Neural cell (in vitro differentiated cells): ENCODE results near the gene ANKLE1. TPM values are rescaled to one million over a fixed set of nuclear protein-coding genes. Genes with fewer than 3 reads are reported as not detected.

Experiments used
- H2AFZ ChIP-seq: fragments of 200-600, 300-800 bp; sonication (generic), shearing (Covaris generic); 2 replicates; pipeline ENCODE4 v1.6.0; 2014; ENCODE audit warnings: low read depth, mild to moderate bottlenecking, antibody characterized with exemption, low read length, moderate library complexity
- H3F3A ChIP-seq: fragments of 200-600 bp; shearing (Covaris generic); 2 replicates; pipeline ENCODE4 v1.6.1; 2016; ENCODE audit warnings: mild to moderate bottlenecking, moderate library complexity, mixed read lengths, antibody characterized with exemption, low read length; ENCODE audit not compliant: insufficient read depth, poor library complexity, severe bottlenecking
- H3K27ac ChIP-seq: fragments of 200-600, 300-800 bp; sonication (generic), shearing (Covaris generic); 2 replicates; pipeline ENCODE4 v1.5.1; 2014; ENCODE audit warnings: mild to moderate bottlenecking, low read length, moderate library complexity
- H3K27me3 ChIP-seq: fragments of 300-800, 200-600 bp; sonication (generic), shearing (Covaris generic); 2 replicates; pipeline ENCODE4 v1.6.0; 2014; ENCODE audit warnings: mild to moderate bottlenecking, low read depth, low read length, moderate library complexity; ENCODE audit not compliant: insufficient read depth
- H3K36me3 ChIP-seq: fragments of 300-800, 200-600 bp; sonication (generic), shearing (Covaris generic); 2 replicates; pipeline ENCODE4 v1.5.1; 2014; ENCODE audit warnings: mild to moderate bottlenecking, antibody characterized with exemption, low read length, moderate library complexity; ENCODE audit not compliant: insufficient read depth
- H3K4me2 ChIP-seq: fragments of 300-800, 200-600 bp; sonication (generic), shearing (Covaris generic); 2 replicates; pipeline ENCODE4 v1.6.0; 2014; ENCODE audit warnings: mild to moderate bottlenecking, low read length
- H3K4me3 ChIP-seq: fragments of 300-800, 200-600 bp; sonication (generic), shearing (Covaris generic); 2 replicates; pipeline ENCODE4 v1.5.1; 2014; ENCODE audit warnings: mild to moderate bottlenecking, low read length, moderate library complexity
- H3K79me2 ChIP-seq: fragments of 200-600 bp; shearing (Covaris generic); replicated peaks from 2 replicates; pipeline ENCODE4 v1.6.0; 2014; ENCODE audit warnings: mild to moderate bottlenecking, low read length, moderate library complexity; ENCODE audit not compliant: insufficient read depth
- H3K9ac ChIP-seq: fragments of 300-800, 200-600 bp; sonication (generic), shearing (Covaris generic); 2 replicates; pipeline ENCODE4 v1.6.1; 2016; ENCODE audit warnings: mild to moderate bottlenecking, low read length, mixed read lengths
- H3K9me2 ChIP-seq: fragments of 200-600 bp; shearing (Covaris generic); 2 replicates; pipeline ENCODE4 v1.6.1; 2016; ENCODE audit warnings: mild to moderate bottlenecking, low read length, mixed read lengths; ENCODE audit not compliant: insufficient read depth
- H3K9me3 ChIP-seq: fragments of 200-600, 300-800 bp; sonication (generic), shearing (Covaris generic); 2 replicates; pipeline ENCODE4 v1.6.1; 2016; ENCODE audit warnings: mild to moderate bottlenecking, mixed run types, low read length, moderate library complexity, mixed read lengths
- H4K20me1 ChIP-seq: fragments of 200-600 bp; shearing (Covaris generic); 2 replicates; pipeline ENCODE4 v1.6.1; 2016; ENCODE audit warnings: mild to moderate bottlenecking, mixed run types; ENCODE audit not compliant: insufficient read depth
- EZH2 ChIP-seq: fragments of 200-600, 300-800 bp; shearing (Covaris generic), sonication (generic); IDR thresholded peaks from 2 replicates; pipeline ENCODE4 v1.6.1; 2014; ENCODE audit warnings: antibody characterized with exemption, low read length, borderline replicate concordance, mild to moderate bottlenecking; ENCODE audit not compliant: insufficient read depth, poor library complexity, severe bottlenecking
- MXI1 ChIP-seq: fragments of 450-650 bp; conservative IDR thresholded peaks from 2 replicates; pipeline ENCODE4 v1.6.1; 2014; ENCODE audit warnings: antibody characterized with exemption, mild to moderate bottlenecking; ENCODE audit not compliant: poor library complexity, severe bottlenecking
- POLR2AphosphoS5 ChIP-seq: IDR thresholded peaks from 2 replicates; pipeline ENCODE4 v1.6.1; 2012
- RAD21 ChIP-seq: fragments of 450-650 bp; conservative IDR thresholded peaks from 2 replicates; pipeline ENCODE4 v1.6.1; 2014; ENCODE audit warnings: antibody characterized with exemption, mild to moderate bottlenecking, moderate library complexity
- SMC3 ChIP-seq: fragments of 450-650 bp; conservative IDR thresholded peaks from 2 replicates; pipeline ENCODE4 v1.6.1; 2014; ENCODE audit warnings: antibody characterized with exemption, mild to moderate bottlenecking, moderate library complexity; ENCODE audit not compliant: poor library complexity
- TAF1 ChIP-seq: IDR thresholded peaks from 2 replicates; pipeline ENCODE4 v1.6.1; 2012; ENCODE audit warnings: low read depth
- polyA plus RNA-seq: library from polyadenylated mRNA; depleted of rRNA; stranded (reverse); fragments of >200 nt; gene quantifications from 2 replicates; pipeline ENCODE4 v1.2.3, GENCODE V29; 2014
- TF ChIP-seq, protein P1 (sequence below): IDR thresholded peaks from 2 replicates; pipeline ENCODE4 v1.6.1; 2012; ENCODE audit warnings: borderline replicate concordance

The ANKLE1 gene
- polyA plus RNA-seq, 1 donor from 2014 or later: 9.3 TPM

- TF ChIP-seq TAF1 (no peak), RAD21 (no peak), SMC3 (no peak), POLR2AphosphoS5 (no peak), MXI1 (no peak)
- TF ChIP-seq, protein P1, sequence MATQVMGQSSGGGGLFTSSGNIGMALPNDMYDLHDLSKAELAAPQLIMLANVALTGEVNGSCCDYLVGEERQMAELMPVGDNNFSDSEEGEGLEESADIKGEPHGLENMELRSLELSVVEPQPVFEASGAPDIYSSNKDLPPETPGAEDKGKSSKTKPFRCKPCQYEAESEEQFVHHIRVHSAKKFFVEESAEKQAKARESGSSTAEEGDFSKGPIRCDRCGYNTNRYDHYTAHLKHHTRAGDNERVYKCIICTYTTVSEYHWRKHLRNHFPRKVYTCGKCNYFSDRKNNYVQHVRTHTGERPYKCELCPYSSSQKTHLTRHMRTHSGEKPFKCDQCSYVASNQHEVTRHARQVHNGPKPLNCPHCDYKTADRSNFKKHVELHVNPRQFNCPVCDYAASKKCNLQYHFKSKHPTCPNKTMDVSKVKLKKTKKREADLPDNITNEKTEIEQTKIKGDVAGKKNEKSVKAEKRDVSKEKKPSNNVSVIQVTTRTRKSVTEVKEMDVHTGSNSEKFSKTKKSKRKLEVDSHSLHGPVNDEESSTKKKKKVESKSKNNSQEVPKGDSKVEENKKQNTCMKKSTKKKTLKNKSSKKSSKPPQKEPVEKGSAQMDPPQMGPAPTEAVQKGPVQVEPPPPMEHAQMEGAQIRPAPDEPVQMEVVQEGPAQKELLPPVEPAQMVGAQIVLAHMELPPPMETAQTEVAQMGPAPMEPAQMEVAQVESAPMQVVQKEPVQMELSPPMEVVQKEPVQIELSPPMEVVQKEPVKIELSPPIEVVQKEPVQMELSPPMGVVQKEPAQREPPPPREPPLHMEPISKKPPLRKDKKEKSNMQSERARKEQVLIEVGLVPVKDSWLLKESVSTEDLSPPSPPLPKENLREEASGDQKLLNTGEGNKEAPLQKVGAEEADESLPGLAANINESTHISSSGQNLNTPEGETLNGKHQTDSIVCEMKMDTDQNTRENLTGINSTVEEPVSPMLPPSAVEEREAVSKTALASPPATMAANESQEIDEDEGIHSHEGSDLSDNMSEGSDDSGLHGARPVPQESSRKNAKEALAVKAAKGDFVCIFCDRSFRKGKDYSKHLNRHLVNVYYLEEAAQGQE: no peak
- peaks cover 8% of the 10 kb centered on the region for H3K9me3 ChIP-seq
- H3K9me2 ChIP-seq: no peaks in the 10 kb centered on the region
- H3K9ac ChIP-seq: no peak overlapping the region
- H3K79me2 ChIP-seq: no peaks in the 10 kb centered on the region
- H2AFZ ChIP-seq: no peak overlapping the region
- no peaks in the 10 kb centered on the region for H4K20me1 ChIP-seq
- H3K27ac ChIP-seq: no peak overlapping the region
- H3K4me3 ChIP-seq: no peak overlapping the region
- no peaks in the 10 kb centered on the region for H3K27me3 ChIP-seq
- no peak overlapping the region for H3K4me2 ChIP-seq
- no peaks in the 10 kb centered on the region for H3F3A ChIP-seq
- H3K36me3 ChIP-seq: no peaks in the 10 kb centered on the region
Observed at GRCh38 chr19:17255150-17255621, 26.5 kb upstream of the ANKLE1 start.

DNA sequence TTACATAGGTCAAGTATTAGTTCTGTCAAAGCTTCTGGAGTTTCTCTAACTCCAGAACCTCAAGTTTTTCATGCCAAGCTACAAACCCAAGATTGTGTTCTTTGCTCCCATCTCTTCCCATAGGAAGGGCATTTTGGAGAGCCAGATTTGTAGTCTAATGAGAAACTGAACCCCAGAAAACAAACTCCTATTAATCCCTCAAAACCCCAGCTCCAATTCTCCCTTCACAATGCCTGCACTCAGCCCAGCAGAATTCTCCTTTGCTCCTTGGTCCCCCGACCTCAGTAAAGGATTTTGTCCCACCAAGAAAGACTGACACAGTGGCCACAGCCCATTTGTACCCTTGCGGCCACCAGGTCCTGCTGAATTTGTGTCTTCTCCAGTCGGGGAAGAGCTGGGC, 25.6 kb upstream of the ANKLE1 start:
- H3K9me3 ChIP-seq: peaks cover 8% of the 10 kb centered on the region
- no peaks in the 10 kb centered on the region for H3F3A ChIP-seq
- H3K9me2 ChIP-seq: no peaks in the 10 kb centered on the region
- H4K20me1 ChIP-seq: no peaks in the 10 kb centered on the region
- no peak overlapping the region for H3K27ac ChIP-seq
- no peaks in the 10 kb centered on the region for H3K27me3 ChIP-seq
- H3K4me3 ChIP-seq: no peak overlapping the region
- H2AFZ ChIP-seq: no peak overlapping the region
- H3K9ac ChIP-seq: no peak overlapping the region
- TF ChIP-seq, protein P1: no peak
- TF ChIP-seq RAD21: no peak
- TF ChIP-seq EZH2: no peak
- no peak overlapping the region for H3K4me2 ChIP-seq
- H3K36me3 ChIP-seq: no peaks in the 10 kb centered on the region
- no peaks in the 10 kb centered on the region for H3K79me2 ChIP-seq
